ENCODE measurements around the gene CYB561.

- TF ChIP-seq, protein P1, sequence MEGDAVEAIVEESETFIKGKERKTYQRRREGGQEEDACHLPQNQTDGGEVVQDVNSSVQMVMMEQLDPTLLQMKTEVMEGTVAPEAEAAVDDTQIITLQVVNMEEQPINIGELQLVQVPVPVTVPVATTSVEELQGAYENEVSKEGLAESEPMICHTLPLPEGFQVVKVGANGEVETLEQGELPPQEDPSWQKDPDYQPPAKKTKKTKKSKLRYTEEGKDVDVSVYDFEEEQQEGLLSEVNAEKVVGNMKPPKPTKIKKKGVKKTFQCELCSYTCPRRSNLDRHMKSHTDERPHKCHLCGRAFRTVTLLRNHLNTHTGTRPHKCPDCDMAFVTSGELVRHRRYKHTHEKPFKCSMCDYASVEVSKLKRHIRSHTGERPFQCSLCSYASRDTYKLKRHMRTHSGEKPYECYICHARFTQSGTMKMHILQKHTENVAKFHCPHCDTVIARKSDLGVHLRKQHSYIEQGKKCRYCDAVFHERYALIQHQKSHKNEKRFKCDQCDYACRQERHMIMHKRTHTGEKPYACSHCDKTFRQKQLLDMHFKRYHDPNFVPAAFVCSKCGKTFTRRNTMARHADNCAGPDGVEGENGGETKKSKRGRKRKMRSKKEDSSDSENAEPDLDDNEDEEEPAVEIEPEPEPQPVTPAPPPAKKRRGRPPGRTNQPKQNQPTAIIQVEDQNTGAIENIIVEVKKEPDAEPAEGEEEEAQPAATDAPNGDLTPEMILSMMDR (conservative IDR thresholded peaks at IDR 0.05; ENCODE audit: low read depth, low read length): no peak
- TF ChIP-seq EZH2 (IDR thresholded peaks at IDR 0.05; ENCODE audit: borderline replicate concordance, low read depth, low read length, poor library complexity, severe bottlenecking): no peak
Measured at GRCh38 chr17:63495491-63495890, 49.4 kb upstream of the CYB561 start.

All from A673 (cell line).